ENCODE results near the gene ASCL5.

DNA sequence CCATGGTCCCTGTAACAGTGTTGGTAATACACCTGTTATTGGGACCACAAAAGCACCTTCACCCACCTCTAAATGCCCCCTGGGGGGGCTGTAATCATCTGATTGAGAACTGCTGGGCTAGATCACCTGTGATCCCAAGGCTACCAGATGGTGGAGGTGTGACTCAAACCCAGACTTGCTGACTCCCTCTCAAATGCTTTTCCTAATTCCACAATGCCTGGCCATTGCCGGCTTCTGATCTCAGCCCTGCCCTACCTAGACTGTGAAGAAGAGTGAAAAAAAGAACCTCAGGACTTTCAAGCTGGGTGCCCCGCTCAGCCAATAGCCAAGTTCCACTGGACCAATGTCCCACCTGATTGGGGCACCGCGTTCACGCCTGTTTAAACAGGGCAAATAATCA is 17.7 kb upstream of the ASCL5 start:
- TF ChIP-seq POLR2A (IDR thresholded peaks at IDR 0.05; ENCODE audit: low read depth): no peak
- TF ChIP-seq CTCF (IDR thresholded peaks at IDR 0.05): no peak

All from esophagus muscularis mucosa (tissue), 3 donors.